Fibroblast of mammary gland (primary cell): ENCODE measurements around the gene GLCE.
A peak's percentile ranks its signal among the peaks of the same experiment; 100 is the strongest.

Source experiments
- DNase-seq: peaks from one replicate; pipeline ENCODE4 v3.0.0-alpha.2; 2010; ENCODE audit warnings: low read depth
- H3K4me3 ChIP-seq: 2 replicates; pipeline ENCODE4 v1.5.1; 2011; ENCODE audit warnings: low read depth, mild to moderate bottlenecking, low read length, moderate library complexity; ENCODE audit not compliant: control insufficient read depth
- TF ChIP-seq, protein P1 (sequence below): conservative IDR thresholded peaks from 2 replicates; pipeline ENCODE4 v1.5.1; 2011; ENCODE audit warnings: low read depth, low read length, inconsistent platforms; ENCODE audit not compliant: control insufficient read depth, insufficient read depth

Gene GLCE

DNA sequence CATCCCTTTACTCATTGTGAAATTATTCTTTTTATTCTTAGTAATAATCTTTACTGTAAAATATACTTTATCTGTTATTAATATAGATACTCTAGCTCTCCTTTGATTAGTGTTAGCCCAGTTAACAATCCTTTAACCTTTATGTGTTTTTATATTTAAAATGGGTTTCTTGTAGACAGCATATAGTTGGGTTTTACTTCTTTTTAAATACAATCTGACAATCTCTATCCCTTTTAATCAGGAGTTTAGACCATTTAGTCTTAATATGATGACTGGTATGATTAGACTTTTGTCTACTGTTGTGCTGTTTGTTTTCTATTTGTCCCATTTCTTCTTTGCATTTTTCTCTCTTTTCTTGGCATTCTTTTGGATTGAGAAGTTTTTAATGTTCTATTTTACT, 30.1 kb downstream of the GLCE start:
- DNase-seq, result no peak
- H3K4me3 ChIP-seq, result no peak overlapping the region
- TF ChIP-seq, protein P1, sequence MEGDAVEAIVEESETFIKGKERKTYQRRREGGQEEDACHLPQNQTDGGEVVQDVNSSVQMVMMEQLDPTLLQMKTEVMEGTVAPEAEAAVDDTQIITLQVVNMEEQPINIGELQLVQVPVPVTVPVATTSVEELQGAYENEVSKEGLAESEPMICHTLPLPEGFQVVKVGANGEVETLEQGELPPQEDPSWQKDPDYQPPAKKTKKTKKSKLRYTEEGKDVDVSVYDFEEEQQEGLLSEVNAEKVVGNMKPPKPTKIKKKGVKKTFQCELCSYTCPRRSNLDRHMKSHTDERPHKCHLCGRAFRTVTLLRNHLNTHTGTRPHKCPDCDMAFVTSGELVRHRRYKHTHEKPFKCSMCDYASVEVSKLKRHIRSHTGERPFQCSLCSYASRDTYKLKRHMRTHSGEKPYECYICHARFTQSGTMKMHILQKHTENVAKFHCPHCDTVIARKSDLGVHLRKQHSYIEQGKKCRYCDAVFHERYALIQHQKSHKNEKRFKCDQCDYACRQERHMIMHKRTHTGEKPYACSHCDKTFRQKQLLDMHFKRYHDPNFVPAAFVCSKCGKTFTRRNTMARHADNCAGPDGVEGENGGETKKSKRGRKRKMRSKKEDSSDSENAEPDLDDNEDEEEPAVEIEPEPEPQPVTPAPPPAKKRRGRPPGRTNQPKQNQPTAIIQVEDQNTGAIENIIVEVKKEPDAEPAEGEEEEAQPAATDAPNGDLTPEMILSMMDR, result no peak

DNA sequence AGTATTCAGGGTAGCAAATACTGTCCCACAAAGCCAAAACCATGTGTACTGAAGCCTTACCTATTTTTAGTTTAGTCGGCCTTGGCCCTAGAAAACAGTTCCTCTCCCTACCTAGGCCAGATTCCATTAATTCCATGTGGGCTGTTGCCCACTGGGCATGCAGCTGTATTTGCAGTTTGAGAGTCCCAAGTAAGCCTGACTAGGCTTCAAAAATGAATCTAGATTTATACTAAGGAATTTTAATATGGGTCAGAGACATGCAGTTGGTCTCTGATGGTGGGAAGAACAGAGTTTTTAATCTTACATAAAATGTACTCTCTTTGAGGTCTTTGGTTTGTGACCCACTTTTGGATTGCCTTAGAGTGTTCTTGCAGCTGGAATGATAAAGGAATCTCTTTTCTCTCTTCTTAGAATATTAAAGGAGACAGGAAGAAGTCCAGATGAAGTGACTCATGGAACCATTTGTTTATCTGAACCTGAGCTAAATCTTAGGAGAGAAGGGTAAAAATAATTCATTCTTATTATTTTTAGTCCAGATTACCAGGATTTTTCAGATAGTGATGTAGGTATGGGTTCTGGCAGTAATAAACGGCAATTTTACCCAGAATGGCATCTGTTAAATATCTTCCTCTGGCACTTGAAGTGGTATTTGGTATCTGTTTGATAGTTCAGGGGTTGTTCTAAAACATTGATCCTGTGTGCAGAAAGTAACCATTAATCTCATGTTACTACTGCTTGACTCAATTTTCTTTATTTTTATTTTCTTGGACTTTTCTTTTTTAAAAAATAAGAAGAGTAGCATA, 33.8 kb downstream of the GLCE start:
- TF ChIP-seq, protein P1, result no peak
- DNase-seq, result peak; percentile 47

DNA sequence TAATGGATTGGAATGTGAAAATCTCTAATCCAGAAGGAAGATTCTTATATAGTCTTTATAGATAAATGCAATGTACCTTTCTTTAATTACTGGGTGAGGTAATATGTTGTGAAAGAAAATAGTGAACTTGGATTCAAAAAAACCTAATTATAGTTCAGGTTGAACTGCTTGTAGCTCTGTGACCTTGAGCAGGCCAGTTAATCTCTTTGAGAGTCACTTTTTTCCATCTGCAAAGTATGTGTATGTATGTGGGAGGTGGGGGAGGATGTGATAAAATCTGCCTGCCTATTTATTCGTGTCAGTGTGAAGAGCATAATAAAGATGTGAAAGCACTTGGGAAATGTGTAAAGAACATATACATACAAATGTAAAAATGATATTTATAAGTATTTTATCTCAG, 34.4 kb downstream of the GLCE start:
- TF ChIP-seq, protein P1, result no peak
- no peak for DNase-seq
- no peak overlapping the region for H3K4me3 ChIP-seq

More for the DNA sequence above, 33.8 kb downstream of the GLCE start:
- no peak overlapping the region for H3K4me3 ChIP-seq

DNA sequence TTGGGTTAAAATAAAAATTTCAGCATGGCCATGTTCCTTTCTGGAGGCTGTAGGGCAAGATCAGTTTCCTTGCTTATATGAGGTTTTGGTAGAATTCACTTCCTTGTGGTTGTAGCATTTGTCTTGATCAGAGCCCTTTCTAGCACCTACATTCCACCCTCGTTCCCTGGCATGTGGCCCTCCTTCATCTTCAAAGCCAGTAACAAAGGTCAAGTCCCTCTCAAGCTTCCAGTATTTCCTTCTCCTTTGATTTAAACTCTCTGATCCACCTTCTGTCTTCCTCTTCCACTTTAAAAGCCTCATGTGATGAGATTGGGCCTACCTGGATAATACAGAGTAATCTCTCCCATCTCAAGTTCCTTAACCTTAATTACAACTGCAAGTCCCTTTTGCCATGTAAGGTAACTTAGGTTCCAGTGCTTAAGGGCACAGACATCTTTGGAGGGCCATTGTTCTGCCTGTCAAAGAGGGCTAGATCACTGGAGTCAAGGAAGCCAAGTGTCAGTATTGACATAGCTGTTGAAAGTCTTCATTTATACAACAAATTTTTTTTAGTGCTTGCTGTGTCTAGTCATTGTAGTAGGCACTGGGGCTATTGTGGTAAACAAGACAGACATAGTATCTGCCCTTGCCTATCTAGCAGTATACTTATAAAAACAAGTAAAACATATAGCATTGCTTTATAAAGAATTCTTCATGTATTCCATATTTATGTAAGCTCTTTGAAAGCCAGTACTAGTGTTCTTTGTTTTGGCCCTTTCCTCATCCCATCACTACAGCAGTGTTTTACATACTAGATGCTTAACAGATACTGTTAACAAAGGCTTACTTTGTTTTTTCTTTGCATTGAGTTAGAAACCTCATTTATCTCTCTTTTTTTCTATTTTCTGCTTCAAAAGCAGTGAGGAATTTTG, 40.7 kb downstream of the GLCE start:
- H3K4me3 ChIP-seq, result no peak overlapping the region
- no peak for DNase-seq
- TF ChIP-seq, protein P1, result no peak

DNA sequence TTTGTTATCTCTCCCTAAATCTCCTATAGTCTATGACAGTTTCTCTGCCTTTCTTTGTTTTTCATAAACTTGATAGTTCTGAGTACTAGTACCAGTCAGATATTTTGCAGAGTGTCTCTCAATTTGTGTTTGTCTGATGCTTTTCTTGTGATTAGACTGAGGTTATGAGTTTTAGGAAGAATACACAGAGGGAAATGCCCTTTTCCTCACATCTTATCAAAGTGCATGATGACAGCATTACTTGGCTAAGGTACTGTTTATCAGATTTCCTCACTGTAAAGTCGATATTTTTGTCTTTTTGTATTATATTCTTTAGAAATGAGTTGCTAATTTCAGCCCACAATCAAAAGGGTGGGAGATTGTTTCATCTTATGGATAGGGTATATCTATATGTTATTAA, 45.6 kb downstream of the GLCE start:
- H3K4me3 ChIP-seq, result no peak overlapping the region
- DNase-seq, result no peak
- TF ChIP-seq, protein P1, result no peak

DNA sequence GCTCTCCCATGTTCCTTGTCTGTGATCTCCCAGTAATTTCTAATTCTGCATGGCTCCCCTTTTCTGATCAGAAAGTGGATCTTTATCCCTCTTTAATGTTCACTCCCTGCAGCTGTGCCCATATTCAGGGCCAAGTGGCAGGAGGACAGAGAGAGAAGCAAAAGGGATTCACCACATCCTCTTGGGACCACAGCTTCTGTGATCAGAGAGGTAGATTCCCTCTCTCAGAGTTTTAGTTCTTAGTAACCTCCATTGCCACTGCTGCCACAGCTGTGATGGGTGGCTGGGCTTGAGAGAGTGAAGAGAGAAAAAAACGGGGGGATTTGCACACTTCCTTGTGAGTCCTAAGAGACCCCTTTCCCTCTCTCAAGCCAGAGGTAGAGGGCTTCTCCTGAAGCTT, 49.2 kb downstream of the GLCE start:
- H3K4me3 ChIP-seq, result no peak overlapping the region
- no peak for DNase-seq
- TF ChIP-seq, protein P1, result no peak
